Measurements from ENCODE around the gene GPC3.
"Not testable (repeated sequence)": the region's sequence is repeated elsewhere in the genome, so short reads cannot be mapped to it uniquely, and the experiment has no call there.

GPC3 gene

DNA sequence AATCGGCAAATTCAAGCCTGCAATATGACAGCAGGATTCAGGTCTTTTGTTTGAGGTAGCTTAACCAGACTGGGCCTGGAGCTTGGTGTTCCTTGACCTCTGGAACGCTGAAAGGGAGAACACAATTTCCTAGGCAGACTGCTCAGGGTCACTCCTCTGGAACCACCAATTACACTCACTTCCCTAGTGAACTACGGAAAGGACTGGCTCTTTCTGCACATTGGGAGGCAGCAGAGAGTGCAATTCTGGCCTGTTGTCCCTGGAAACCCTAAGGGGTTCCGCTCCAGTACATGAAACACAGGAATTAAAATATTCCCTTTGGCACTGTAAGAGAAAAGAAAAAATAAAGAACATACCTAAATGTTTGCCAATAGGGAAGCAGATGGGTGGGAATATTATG, 58.6 kb downstream of the GPC3 start:
- DNase-seq (ENCODE audit: low read depth in 2 of 2): no peak

- DNase-seq (ENCODE audit: low read depth in 2 of 2): no peak
These were observed 59.3 kb downstream of the GPC3 start for GRCh38 chrX:133926099-133926498.

GRCh38 chrX:133924548-133924947, 60.8 kb downstream of the GPC3 start:
- no peak for DNase-seq (ENCODE audit: low read depth in 2 of 2)

DNA sequence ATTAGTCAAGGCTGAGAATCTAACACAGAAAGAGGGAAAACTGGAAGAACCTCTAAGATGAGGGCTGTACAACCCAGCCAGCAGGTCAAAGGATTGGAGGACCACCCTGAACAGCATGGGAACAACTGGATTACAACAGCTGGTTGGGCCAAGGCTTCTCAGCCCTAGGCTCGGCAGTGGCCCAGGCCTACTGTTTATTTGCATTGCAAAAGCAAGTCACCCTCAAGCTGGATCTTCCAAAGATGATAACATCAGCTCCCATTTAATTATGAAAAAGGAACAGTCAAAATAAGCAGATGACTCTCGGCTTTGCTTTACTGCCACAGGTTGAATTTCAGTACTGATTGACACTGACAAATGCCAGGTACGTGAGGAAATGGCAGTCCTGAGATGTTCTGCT, 61.8 kb downstream of the GPC3 start:
- no peak for DNase-seq (ENCODE audit: low read depth in 2 of 2)

- DNase-seq (ENCODE audit: low read depth in 2 of 2): no peak
These were observed 62.3 kb downstream of the GPC3 start for GRCh38 chrX:133923113-133923512.

DNA sequence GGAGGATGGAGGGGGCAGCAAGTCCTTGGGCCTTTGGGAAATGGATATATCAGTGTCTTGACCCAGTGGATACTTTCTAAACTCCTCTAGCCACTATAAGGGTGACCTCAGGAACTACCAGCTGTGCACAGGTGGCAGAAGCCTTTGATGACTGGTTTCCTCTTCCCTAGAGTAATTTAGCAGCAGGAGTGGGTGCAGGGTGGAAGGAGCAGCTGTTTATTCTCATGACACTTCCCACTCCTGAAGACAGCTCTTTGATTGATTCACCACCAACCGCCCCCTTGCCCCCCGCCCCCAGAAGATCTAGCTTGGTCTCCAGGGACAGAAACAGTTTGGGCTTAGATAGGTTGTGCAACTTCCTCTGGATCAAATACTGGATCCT, 63.0 kb downstream of the GPC3 start:
- DNase-seq (ENCODE audit: low read depth in 2 of 2): no peak

- no peak for DNase-seq (ENCODE audit: low read depth in 2 of 2)
These were observed 63.5 kb downstream of the GPC3 start for GRCh38 chrX:133921764-133922389.

GRCh38 chrX:133921086-133921485, 64.3 kb downstream of the GPC3 start:
- no peak for DNase-seq (ENCODE audit: low read depth in 2 of 2)

- no peak for DNase-seq (ENCODE audit: low read depth in 2 of 2)
These were observed 67.0 kb downstream of the GPC3 start for GRCh38 chrX:133918361-133918771.

GRCh38 chrX:133916984-133917722, 68.2 kb downstream of the GPC3 start:
- DNase-seq (ENCODE audit: low read depth in 2 of 2): no peak

DNA sequence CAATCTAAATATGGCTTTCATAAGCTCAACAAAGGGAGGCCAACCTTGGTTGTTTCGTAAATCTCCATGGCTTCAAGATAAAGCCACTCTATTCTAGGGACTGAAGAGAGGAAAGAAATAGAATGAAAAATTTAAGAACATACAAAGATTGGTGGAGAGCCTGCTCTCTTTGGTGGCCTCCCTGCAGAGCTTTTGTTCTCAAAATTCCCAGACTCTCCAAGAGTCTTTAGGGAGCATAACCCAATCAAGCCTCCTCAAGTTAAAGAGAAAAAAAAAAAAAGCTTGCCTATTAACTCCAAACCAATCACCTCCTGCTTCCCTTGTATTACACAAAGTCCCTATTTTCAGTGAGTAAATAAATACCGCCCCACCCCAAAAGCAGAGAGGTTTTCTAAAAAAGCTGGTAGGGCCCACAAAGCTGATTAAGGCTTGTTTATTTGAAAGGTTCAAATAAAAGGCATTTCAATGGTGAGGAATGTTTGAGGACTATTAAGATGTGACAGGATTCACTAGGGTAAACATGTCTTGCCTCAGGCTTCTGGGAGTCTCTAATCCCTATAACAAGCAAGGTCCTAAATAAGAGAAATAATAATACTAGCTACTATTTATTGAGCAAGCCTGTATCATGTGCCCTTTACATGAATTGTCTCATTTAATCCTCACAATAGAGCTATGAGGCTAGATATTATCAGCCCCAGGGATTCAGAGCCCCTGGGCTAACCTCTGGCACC, 71.6 kb downstream of the GPC3 start:
- DNase-seq (ENCODE audit: low read depth in 2 of 2): no peak

GRCh38 chrX:133913009-133913408, 72.4 kb downstream of the GPC3 start:
- DNase-seq (ENCODE audit: low read depth in 2 of 2): no peak

DNA sequence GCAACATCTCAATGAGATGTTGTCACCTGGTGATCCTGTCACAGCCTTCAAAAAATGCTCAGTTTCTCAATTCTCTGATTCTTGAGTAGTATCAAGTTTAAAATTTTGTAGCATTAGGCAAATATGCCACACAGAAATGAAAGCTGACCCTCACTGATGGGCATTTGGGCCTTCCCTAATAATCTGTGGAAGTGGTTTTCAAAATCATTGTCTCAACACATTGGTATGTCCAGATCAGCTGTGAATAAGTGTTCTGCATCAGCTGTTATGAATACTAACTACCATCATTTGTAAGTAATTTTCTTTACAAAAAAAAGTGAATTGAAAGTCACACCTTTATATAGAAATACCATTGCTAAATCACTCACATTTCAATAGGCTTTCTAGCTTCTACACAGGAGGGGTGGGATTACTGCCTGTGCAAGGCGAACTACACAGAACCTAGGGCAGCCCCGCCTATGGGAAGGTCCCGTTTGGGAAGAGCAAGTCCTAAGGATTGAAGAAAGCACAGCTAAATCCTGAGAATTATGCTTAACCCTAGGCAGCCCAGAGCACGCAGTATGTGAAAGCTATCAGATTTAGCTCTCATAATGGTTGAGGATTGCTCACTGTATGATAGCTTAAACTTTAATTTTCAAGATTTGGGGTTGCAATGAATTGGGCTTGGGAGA, 73.4 kb downstream of the GPC3 start:
- DNase-seq (ENCODE audit: low read depth in 2 of 2): no peak

DNA sequence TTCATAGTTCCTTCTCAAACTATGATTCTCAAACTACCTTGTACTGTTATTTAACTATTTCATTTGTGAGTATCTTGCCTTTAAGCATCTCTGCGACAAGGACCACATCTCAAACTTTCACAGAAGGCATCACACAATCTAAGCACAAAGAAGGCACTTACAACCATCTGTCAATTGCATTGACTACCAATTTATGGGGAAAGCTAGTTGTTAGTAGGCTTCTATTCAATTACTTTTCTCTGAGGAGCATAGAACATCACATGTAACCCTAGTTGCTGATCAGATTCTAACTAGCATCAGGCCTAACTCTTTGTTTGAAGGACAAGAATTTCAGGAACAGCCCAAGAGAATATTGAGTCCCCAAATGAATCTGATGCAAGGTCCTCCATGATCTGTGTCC, 74.9 kb downstream of the GPC3 start:
- DNase-seq (ENCODE audit: low read depth in 2 of 2): no peak

DNA sequence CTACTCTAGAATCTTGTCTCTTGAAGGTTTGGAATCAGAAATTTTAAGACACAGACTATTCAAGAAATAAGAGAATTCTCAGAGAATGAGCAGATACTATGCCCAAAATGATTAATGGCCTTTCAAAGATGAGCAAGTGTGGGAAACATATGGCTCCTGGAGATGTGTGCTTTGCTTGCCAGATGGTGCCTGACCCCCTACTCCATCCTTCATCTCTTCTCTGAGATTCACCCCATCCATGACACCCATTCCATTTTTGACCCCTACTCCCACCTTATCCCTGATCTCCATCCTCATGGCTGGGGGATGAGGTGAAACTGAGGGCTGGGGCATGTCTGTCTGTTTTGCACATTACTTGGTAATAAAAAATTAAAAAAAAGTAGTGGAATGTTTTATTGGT, 75.5 kb downstream of the GPC3 start:
- DNase-seq (ENCODE audit: low read depth in 2 of 2): no peak

DNA sequence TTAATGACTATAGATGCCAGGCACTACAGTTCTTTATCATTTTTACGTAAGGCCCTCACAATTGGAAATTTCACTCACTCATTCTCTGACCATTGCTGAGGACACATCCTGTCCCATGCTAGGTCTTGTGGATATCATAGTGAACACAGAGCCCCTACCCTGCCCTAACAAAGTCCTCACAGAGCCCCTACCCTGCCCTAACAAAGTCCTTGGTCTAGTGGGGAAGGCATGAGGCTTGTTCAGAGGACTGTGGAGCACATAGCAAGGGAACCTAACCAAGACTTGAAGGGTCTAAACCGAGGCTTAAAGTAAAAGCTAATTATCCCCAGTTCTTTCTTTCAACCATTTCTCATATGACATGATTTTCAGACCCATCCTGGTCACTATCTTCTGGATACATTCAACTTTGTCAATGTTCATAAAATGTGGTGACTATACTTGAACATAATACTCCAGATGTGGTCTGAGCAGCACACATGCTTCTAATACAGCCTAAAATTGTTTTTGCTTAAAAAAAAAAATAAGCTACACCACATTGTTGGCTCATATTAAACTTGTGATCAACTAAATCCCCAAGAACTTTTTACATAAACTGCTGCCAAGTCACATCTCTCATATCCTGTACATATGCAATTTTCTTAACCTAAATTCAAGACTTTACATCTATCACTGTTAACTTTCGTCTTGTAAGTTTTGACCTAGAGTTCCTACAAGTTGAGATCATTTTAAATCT, 77.0 kb downstream of the GPC3 start:
- DNase-seq (ENCODE audit: low read depth in 2 of 2): no peak

DNA sequence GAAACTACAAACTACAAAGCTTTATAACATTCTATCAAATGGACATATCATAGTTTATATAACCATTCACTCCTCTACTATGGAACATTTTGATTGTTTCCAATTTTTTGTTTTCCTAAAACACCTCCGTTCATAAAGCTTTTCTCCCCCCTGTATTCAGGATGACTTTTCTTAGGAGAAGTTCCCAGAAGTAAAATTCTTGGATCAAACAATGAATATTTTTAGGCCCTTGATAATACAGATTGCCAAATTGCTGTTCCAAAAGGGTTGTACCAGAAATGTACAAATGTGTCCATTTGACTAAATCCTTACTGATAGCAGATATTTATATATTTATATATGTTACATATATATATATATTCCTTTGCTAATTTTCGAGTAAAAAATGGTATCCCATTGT, 77.8 kb downstream of the GPC3 start:
- DNase-seq (ENCODE audit: low read depth in 2 of 2): no peak

DNA sequence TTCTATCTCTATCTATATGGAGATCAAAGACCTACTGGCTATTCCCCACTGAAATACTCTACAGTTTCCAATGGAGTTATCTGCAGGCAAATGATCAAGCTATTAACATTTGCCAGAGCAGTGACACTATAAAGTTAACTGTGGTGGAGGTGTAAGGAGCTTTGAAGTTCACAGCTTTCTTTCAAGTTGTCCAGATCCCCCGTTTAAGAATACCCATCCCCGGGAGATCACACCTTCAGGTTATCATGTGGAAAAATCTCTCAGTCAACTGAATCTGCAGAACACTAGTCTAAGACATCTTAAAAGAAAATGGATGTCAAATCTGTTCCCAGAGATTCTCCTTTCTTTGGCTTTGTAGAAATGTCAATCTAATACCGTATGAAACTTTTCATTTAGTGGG, 80.1 kb downstream of the GPC3 start:
- DNase-seq (ENCODE audit: low read depth in 2 of 2): no peak

- no peak for DNase-seq (ENCODE audit: low read depth in 2 of 2)
These were observed 87.7 kb downstream of the GPC3 start for GRCh38 chrX:133897593-133898163.

DNA sequence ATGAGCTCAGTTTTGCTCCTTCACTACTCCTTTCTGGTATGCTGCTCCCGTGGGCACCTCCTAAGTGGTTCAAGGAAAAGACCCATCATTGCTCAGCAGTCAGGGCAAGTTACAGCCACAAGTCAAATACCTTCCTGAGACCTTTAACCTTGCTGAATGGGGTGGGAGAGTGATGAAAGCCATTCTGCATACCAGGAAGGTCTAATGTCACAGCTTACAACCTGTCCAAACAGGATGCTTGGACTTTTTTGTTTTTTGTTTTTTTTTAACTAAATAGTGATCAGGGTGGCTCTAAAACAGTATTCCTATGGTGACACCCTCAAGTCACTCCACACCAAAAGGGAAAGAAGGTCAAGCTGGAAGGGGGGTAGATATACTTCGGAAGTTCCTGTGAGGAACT, 93.1 kb downstream of the GPC3 start:
- no peak for DNase-seq (ENCODE audit: low read depth in 2 of 2)

DNA sequence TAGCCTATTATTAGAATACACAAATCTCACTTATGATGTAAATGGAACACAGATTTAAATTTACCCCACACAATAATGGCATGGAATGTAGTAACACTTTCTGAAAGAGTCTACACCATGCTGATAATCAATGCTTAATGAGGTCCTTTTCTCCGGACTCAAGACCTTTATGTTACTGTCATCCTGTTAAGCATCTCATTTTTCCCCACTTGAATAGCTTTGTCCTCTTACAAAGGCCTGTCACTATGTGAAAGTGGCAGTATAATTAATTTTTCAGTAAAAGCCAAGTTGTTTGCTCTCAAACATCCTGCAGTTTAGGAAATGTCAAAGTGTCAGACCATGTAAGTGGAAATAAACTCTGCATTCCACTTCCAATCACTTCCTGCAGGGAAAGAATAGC, 96.4 kb downstream of the GPC3 start:
- DNase-seq (ENCODE audit: low read depth in 2 of 2): no peak

- not testable (repeated sequence) for DNase-seq (ENCODE audit: low read depth in 2 of 2)
These were observed 97.3 kb downstream of the GPC3 start for GRCh38 chrX:133888084-133888483.
